Measurements from ENCODE around the gene RIC8B.

RIC8B gene

DNA sequence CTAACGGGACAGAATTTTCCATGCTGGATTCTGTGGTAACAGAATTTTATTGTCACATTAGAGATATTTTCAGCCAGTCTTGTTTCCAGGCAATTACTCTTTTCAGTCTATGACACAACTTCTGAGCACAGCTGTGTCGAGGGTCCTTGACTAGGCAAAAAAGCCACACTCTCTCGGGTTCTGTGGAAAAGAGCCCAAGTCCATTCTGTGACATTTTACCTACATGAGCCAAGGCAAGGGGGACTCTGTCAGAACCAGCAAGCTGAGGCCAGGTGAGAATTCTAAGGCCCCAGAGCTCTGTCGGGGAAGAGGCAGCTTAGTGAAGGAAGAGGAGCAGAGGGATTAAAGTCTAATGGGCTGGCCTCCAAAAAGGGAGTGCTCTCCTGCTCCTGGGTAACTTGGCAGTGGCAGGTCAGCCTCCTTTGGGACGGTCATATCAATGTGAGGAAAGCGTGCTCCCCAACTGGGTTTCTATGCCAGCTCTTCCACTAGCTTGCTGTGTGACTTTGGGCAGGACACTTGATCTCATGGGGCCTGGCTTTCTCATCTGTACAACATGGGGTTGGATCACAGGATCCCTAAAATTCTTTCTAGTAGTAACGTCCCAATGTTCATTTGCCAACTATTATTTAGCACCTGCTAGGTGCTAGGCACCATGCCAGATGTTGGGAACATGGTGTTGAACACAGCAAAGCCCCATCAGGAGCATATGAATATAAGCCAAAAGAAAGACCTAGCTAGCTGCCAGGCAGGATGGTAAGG lies 16.0 kb upstream of the RIC8B start:
- DNase-seq (ENCODE audit: low spot score): no peak

GRCh38 chr12:106759526-106760183 lies 14.8 kb upstream of the RIC8B start:
- DNase-seq (ENCODE audit: low spot score): no peak

- DNase-seq (ENCODE audit: low spot score): no peak
Measured at GRCh38 chr12:106760184-106760531, 14.3 kb upstream of the RIC8B start.

DNA sequence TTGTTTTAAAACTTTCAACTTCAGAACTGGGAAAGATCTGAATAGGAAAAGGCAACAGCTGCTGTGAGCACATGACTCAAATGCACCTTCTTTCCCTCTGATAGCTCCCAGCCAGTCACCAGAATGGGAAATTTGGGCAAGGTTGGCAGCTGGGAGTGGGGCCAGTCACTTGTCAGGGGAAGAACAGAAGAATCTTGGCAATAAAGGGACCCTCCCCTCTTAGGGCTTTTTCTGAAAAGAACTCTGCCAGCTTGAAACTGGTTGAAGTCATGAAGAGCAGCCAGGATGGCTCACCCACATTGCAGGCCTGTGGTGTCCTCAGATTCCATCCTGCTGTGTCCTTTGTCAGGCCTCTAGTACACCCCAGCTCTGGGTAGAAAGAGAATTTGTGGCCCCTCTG lies 10.3 kb upstream of the RIC8B start:
- DNase-seq (ENCODE audit: low spot score): no peak

DNA sequence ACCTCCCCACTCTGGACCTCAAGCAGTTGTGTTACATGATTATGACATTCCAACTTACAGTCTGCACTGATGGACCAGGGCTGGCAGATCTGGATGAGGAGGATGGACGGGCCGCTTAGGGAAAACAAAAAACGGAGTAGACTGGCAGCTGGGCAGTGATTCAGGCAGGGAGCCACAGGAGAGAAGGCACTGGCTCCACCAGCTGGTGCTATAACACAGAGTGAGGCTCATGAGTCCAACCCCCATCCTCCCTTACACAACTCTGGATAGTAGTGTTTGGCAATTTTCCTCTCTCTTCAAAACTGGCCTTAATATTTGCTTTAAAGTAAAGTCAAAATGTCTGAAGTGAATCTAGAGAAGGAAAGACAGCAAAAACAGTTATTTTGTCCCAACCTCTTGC lies 9.7 kb upstream of the RIC8B start:
- DNase-seq (ENCODE audit: low spot score): no peak

DNA sequence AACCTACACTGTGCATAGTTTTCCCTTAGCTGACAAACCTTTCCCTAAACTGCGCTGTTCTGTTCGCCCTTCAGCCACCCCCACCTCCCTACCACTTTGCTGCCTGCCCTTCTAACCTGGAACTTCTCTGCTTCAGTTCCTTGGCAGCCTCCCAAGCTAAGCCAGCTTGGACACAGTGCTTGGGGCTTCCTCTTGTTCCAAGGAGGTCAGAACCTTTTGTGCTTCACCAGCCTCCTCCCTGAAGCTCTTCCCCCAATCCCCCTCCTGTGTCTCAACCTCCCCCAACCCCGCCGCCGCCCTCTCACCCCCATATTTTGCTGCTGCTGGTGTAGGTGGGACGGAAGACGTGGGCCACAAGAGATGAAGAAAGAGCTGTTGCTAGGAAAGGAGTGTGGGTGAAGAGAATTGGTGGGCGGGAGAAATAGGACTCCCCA lies 8.1 kb upstream of the RIC8B start:
- no peak for DNase-seq (ENCODE audit: low spot score)

DNA sequence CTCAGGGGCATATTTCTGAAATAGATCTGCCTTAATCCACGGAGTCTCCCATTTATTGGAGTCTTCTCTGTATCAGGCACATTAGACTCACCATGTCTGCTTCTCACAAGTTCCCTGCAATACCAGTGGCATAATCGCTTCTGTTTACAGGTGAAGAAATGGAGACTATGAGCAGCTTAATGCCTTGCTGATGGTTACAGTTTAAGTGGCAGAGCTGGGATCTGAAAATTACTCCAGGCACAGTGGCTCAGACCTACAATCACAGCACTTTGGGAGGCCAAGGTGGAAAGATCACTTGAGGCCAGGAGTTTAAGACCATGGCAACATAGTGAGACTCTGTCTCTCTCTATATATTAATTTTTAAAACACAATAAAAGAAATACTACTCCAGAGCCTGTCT lies 7.3 kb upstream of the RIC8B start:
- no peak for DNase-seq (ENCODE audit: low spot score)

GRCh38 chr12:106767954-106768822 lies 6.3 kb upstream of the RIC8B start:
- DNase-seq (ENCODE audit: low spot score): no peak

GRCh38 chr12:106769078-106769477 lies 5.4 kb upstream of the RIC8B start:
- DNase-seq (ENCODE audit: low spot score): no peak

GRCh38 chr12:106769546-106769945 lies 4.9 kb upstream of the RIC8B start:
- DNase-seq (ENCODE audit: low spot score): no peak

DNA sequence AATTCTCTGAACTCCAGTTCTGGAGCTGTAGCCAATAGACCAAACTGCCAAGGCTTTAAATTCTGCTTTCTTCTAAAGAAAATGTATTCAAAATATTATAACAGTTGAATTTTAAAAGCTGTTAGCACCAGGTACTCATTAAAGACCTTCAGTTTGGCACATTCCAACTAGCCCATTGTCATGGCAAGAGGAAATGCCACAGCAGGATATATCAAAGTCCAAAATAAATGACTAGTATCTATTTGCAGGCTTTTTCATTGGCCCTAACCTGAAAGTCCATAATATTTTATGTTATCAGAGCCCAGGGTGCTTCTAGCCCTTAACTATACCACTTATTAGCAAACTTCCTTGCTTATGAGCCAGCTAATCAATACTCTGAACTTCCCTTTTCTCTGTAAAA lies 3.1 kb upstream of the RIC8B start:
- no peak for DNase-seq (ENCODE audit: low spot score)

GRCh38 chr12:106773286-106774004 lies 1.0 kb upstream of the RIC8B start:
- DNase-seq (ENCODE audit: low spot score): no peak

GRCh38 chr12:106774808-106775524 lies 484 bp downstream of the RIC8B start:
- DNase-seq (ENCODE audit: low spot score): peak; percentile 45

- DNase-seq (ENCODE audit: low spot score): no peak
Measured at GRCh38 chr12:106776897-106777296, 2.4 kb downstream of the RIC8B start.

DNA sequence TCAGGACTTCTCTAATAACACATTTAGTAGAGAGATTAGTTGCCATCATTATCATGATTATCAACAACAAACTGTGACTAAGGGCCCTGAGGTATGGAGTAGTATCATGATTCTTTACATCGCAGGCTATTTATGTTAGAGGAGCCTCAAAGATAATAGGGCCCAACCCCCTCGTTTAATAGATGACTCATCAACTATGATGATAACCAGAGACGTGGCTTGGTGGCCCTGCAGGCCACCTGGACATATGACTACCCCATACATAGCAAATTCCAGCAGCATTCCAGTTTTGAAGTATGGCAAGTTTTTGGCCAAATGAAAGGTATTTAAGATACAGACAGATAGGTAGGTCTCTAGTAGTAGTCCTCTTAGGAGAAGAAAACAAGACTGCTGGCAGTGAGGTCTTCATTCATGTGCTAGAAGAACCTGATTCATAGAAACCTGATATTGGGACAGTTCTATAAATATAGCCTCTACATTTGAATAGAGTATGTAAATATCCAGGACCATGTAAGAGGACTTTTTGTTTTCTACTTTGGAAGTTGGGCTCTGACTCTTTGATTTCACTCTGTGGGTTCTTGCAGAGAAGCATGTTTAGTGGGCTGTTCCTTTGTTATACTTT lies 5.6 kb downstream of the RIC8B start:
- DNase-seq (ENCODE audit: low spot score): peak; percentile 40

DNA sequence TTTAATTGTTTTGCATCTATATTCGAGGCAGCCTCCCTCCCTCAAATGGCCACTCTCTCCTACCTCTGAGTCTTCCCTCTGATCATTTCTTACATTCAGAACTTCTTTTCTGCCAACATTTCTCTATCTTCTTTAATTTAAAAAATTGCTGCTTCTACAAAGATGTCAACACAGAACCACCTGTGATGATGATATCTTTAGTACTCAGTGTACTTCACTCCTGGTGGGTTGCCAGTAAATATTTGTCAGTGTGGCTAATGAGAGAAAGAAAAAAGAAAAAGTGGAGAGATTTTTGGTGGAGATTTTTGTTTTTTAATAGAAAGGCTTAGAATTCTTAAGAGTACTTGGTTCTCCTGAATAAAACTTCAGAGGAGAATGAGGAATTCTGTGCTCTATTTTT lies 8.1 kb downstream of the RIC8B start:
- no peak for DNase-seq (ENCODE audit: low spot score)

- DNase-seq (ENCODE audit: low spot score): no peak
Measured at GRCh38 chr12:106783515-106783914, 9.0 kb downstream of the RIC8B start.

DNA sequence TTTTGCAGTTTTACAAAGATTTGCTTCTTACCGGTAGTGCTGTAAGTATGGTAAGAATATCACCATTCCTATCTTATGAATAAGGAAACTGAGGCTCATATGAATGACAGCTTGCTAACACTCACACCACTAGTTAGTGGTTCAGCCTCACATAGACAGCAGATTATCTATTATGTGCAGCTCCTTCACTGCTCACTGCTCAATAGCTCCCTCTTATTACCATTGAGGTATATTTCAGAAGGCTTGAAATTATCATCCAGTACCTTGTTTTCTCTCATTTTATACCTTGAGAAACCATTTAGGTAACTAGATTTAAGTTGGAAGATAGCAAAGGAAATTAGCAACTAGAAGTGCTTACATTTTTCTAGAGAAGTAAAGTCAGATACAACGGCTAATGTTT lies 15.5 kb downstream of the RIC8B start:
- no peak for DNase-seq (ENCODE audit: low spot score)

DNA sequence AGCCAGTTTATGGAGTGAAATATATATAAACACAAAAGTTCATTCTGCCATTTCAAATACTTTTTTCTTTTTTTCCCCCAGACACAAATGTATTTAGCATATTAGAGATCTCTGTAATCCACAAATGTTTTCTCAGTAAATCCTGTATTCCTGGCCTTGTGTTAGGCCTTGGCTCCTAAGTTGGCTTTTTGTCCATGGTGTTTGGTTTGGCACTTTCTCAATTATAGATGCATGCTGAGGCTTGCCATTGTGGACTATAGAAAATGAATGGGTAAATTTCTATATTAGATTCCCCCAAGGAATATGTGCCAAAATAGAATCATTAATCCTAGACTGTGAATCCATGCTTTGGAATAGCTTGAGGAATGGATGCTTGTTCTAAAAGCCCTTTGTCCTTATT lies 17.0 kb downstream of the RIC8B start:
- DNase-seq (ENCODE audit: low spot score): no peak

- DNase-seq (ENCODE audit: low spot score): no peak
Measured at GRCh38 chr12:106794369-106794768, 19.9 kb downstream of the RIC8B start.

GRCh38 chr12:106801167-106801708 lies 26.8 kb downstream of the RIC8B start:
- DNase-seq (ENCODE audit: low spot score): no peak
